ENCODE data around the gene CASP9. TPM values are rescaled to one million over a fixed set of nuclear protein-coding genes. Genes with fewer than 3 reads are reported as not detected.

Gene CASP9
- total and polyA plus RNA-seq, 2 of the 13 experiments (the other 11 are each of a cell fraction or from before 2014, with no cell fraction given), result 8.5 to 11.5 TPM

GRCh38 chr1:15524021-15524282 is at the start of gene CASP9 (continued):
- TF ChIP-seq ZNF317 (CRISPR knock-in tag; IDR thresholded peaks at IDR 0.05) (no peak), NONO (IDR thresholded peaks at IDR 0.05) (no peak), NONO (CRISPR knock-in tag; conservative IDR thresholded peaks at IDR 0.05) (no peak), PATZ1 (CRISPR knock-in tag; IDR thresholded peaks at IDR 0.05) (no peak; the same call in 1 of the 2 replicates), ZFP91 (CRISPR knock-in tag; IDR thresholded peaks at IDR 0.05; ENCODE audit: borderline replicate concordance) (0 out of 2 replicates have a peak, but pooled peaks have one; percentile 18), HNRNPL (IDR thresholded peaks at IDR 0.05; ENCODE audit: low read depth, low read length) (no peak), HNF1B (CRISPR knock-in tag; IDR thresholded peaks at IDR 0.05) (no peak), ETV5 (CRISPR knock-in tag; IDR thresholded peaks at IDR 0.05; ENCODE audit: borderline replicate concordance) (peak; percentile 48; the same call in 1 of the 2 replicates), SOX6 (IDR thresholded peaks at IDR 0.05) (no peak), SOX6 (CRISPR knock-in tag; IDR thresholded peaks at IDR 0.05) (0 out of 2 replicates have a peak, but pooled peaks have one; percentile 34), ZIK1 (CRISPR knock-in tag; IDR thresholded peaks at IDR 0.05; ENCODE audit: borderline replicate concordance, low read depth) (no peak), GABPB1 (CRISPR knock-in tag; IDR thresholded peaks at IDR 0.05) (peak; percentile 76; the same call in 1 of the 2 replicates), NCOA1 (CRISPR knock-in tag; IDR thresholded peaks at IDR 0.05) (no peak), ATF4 (CRISPR knock-in tag; IDR thresholded peaks at IDR 0.05) (no peak), ZNF782 (CRISPR knock-in tag; IDR thresholded peaks at IDR 0.05; ENCODE audit: borderline replicate concordance) (no peak), SMAD9 (CRISPR knock-in tag; IDR thresholded peaks at IDR 0.05) (no peak), DDIT3 (CRISPR knock-in tag; IDR thresholded peaks at IDR 0.05) (no peak), RNF2 (conservative IDR thresholded peaks at IDR 0.05; ENCODE audit: low read depth) (no peak), PRDM15 (CRISPR knock-in tag; IDR thresholded peaks at IDR 0.05) (peak; percentile 86), NFRKB (IDR thresholded peaks at IDR 0.05) (no peak), SMAD3 (CRISPR knock-in tag; IDR thresholded peaks at IDR 0.05) (0 out of 2 replicates have a peak, but pooled peaks have one; percentile 1), SAP130 (CRISPR knock-in tag; IDR thresholded peaks at IDR 0.05; ENCODE audit: low read depth) (peak; percentile 67; the same call in 1 of the 2 replicates)

All from HepG2 (cell line).